ENCODE results near the gene SETBP1.

The SETBP1 gene

DNA sequence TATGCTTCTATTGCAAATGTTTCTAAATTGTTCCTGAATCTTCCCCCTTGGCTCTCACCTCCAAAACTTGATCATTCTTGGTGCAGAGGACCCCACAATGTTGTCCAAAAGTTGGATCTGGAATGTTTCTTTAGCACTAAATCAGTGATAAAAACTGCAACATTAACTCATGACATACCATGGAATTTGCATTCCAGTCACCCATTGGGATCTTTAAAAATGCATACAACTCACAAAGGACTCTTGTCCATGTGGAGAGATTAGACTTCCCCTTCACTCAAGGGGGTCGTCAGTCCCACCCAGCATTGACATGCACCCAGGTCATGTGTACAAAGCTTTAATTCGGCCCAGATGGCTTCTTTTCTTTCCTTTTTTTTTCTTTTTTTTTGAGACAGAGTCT, 169.3 kb downstream of the SETBP1 start:
- no peak for DNase-seq

DNA sequence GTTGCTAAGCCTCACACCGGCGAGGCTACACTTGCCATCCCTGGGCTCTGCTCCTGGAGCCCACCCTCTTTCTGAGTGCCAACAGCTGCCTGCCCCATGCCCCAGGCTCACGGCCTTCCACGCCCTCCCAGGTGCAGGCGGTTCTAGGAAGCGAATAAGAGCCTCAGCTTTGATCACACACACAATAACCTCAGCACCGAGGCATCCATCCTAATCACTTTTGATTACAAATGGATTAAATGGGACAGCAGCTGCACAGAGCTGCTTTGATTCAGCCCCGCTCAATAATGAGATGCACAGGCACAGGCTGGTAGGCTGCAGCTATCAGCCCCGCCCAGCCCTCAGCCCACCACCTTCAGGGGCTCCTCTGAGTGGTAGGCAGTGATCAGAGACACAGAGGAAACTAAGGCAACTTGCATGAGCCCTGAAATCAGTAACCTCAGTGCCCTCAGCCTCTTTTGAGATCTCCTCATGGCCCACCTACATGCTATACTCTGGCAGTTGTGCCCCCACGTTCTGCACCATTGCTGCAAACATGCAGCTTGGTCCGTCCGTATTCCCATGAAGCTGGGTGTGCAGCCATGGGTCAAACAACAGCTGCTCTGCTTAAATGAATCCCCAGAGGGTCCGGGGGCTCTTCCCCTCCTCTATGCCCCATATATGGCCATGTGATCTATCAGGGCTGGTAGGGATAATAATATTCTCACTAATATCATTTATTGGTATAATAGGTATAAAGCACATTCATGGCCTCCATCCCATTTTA, 171.4 kb downstream of the SETBP1 start:
- DNase-seq, result no peak

DNA sequence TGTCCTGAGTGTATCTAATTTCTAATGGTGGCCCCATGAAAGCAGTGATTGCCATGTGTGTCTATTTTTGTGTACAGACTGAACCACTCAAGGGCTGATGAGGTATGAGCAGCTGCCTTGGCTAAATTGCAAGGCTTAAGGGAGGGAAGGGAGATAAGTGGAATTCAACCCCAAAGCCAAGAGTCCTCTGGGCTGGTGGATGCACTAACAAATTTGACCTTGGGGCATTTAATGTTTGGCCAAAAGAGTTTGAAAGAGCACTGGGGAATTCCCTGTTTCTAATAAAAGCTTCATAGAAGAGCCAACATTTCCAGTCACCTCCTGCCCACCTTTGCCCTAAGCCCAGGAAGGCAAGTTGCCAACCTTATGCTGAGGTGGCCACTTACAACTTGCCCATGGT, 172.1 kb downstream of the SETBP1 start:
- DNase-seq, result no peak

DNA sequence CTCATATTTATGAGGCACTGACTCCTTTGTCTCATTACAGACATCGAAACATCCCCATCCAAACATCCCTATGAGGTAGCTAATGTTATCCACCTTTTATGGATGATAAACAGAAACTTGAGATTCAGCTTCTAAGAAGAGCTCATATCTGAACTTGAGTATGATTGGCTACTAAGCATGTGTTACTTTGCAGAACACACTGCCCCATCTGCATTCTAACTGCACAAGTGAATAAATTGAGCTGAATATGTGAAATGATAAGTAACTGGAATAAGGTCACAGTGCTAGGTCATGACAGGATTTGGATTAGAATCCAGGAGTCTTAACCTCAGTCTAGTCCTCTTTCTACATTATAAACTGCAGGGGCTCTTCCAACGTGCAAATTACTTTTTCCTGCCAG, 172.7 kb downstream of the SETBP1 start:
- no peak for DNase-seq

DNA sequence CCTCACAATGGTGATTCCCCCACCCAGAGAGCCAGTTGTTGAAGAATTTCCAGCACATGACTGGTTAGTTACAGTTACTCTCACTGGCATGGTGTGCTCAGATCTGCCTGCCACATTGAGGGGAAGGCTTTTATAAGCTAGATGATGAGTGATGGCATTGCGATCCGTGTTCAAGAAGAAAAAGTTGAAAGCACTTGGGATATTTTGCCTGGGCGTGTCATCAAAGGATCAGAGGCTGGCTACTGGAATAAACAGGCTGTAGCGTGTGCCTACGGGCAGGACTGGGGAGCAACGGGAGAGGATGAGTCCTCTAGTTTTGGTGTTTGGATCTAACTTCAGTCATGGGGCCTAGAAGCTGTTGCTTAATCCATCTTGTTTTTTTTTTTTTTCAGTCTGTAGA, 175.0 kb downstream of the SETBP1 start:
- DNase-seq, result no peak

DNA sequence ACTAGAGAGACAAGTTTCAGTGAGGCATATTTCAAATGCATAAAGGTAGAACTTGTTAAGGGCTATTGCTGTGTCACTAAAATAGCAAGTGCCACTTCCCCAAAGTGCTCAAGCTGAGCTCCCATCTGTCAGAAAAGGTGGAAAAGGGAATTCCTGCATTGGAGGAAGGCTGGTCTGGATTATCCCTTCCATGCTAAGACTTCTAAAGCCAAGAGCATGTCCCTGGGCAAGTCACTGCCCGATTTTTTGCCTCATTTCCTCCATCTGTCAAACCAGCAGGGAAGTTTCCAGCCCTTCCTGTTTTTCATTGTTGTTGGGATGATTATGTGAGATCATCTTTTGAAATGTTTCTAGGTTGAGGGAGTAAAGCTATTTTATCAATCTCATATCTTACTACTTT, 175.5 kb downstream of the SETBP1 start:
- DNase-seq, result no peak

DNA sequence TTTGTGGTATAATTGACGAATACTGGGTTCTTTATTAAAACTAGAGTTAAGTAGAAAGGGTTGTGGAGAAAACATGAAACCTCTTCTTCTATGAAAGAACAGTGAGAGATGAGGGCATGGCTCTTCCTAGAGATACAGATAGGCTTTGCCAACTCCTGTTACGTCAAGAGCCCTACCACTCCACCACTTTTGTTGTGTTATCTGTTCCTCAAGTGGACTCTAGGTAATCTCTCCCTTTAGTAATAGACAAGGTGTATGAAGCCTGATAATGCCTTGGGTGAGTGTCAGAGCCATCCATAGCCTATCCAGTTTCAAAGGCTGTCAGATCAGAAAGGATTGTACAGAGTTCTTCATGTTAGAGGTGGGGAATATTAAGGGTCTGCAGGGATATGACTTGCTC, 176.4 kb downstream of the SETBP1 start:
- no peak for DNase-seq

DNA sequence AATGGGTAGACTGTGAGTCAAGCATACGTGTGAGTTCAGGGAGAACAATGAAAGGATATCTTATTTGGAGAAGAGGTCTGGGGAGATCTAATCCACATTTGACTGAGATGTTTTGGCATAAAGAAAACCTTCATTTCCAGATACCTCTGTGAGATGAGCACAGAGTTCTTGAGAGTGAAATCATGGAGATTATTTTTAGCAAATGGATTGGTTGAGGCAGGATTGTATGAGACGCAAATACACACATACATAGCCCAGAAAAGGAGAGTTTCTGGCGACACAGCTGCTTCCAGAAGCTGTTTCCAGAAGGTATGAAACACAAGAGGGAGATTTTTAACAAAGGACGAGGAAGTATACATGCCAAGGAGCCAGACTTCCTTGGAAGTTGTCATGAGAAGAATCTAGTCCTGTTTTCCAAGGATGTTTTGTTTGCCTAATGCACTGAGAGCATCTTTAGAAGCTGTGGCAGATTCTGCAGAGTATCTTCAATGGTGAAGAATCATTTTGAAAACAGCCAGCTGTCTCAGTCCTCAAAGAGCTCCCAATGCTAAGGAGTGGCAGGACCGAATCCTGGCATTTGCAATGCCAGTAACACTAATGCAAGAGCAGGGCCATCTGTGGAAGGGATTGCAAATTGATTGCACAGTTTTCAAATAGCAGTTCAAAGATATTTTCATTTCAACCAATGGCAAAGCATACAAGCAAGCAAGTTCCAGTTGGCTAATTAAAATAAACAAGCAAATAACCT, 177.2 kb downstream of the SETBP1 start:
- no peak for DNase-seq

DNA sequence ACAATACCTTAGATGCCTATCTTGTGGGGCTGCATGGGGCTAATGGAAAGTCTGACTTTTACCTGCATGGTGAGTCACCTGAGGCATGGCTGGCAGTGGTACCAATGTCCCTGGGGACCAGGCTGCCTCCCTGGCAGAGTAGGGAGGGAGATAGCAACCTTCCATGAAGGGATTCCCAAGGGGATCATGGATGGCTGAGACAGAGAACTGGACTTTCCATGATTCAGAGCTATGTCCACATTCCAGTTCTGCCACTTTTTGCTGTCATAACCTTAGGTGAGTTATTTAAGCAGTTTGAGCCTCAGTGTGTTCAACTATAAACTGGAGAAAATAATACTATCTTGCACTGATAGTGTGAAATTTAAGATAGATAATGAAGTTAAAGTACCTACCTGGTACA, 178.6 kb downstream of the SETBP1 start:
- DNase-seq, result no peak

DNA sequence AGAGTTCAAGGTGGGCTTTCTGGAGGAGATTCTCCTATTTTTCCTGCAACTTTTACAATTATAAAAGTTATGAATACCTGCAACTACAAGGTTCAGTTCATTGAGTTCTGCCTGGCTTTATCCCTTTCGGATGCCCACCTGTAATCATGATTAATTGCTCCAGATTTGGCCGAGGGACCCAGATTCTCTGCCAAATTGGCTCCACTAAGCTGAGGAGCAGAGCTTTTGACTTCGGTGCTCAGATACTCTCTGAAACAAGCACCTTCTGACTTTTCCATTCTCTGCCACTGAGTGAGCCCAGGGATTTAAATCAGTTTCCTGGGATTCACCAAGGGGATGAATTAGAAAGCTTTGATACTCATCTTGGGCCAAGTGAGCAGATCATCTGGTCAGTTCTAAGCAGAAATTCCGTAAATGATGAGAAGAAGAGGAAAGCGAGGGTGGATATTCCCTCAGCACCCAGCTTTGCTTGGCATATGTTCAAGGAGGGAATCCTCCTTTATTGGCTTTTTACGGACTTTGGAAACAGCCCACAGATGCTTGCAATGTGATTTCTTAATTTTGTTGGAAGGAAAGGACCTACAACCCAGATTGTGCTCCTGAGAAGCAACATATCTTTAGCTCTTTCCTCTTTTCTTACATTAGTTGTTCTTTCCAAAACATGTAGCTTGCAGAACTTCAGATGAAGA, 179.2 kb downstream of the SETBP1 start:
- DNase-seq, result no peak

DNA sequence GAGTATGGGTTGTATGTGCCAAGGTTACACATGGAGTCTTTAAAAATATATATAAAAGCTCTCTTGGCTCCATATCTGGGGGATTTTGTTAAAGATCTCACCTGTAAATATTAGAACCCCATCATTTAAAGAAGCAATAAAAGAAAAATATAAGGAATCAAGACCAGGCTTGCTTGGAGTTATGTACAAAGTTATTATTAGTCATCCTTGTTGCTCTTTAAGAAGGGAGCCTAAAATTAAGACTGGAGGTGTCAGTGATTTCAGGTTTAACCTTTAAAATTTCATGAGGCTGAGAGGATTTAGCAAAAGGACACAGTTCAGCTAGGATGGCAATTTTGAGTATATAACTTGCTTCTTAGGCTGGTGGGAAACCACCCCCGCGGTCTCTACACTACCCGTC, 181.4 kb downstream of the SETBP1 start:
- no peak for DNase-seq

DNA sequence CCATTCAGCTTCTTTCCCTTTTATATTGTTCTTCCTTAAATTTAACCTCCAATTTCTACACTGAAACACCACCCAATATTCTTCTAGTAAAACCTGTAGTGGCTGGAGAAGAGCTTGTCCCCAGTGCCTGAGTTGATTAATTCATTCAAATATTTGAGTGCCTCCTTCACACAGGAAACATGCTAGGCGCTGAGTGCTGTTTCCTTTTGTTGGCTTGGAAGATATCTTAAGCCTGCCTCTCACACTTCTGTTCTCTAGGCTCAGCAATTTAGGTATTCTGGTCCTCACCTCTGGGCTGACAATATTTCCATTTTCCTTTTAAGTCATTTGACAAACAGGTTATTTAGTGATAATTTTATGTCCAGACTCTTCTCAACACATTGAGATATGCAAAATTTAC, 185.4 kb downstream of the SETBP1 start:
- no peak for DNase-seq

DNA sequence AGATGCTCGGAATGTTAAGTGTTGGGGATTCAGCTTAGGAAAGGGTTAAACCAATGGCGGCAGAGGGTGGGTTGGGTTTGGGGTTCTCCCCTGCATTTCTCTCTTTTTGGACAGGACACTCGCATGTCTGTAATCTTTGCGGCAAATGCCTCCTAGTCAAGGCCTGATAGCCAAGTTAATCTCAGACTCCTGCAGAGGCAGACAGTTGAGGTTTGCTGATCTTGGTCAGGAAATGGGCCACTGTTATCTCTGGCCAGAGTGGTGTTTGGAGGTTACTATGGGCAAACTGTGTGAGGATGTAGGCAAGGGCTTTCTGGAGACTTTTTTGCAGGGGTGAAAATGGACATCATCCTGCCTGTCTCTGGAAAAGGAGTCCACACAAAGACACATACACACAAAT, 188.8 kb downstream of the SETBP1 start:
- no peak for DNase-seq

DNA sequence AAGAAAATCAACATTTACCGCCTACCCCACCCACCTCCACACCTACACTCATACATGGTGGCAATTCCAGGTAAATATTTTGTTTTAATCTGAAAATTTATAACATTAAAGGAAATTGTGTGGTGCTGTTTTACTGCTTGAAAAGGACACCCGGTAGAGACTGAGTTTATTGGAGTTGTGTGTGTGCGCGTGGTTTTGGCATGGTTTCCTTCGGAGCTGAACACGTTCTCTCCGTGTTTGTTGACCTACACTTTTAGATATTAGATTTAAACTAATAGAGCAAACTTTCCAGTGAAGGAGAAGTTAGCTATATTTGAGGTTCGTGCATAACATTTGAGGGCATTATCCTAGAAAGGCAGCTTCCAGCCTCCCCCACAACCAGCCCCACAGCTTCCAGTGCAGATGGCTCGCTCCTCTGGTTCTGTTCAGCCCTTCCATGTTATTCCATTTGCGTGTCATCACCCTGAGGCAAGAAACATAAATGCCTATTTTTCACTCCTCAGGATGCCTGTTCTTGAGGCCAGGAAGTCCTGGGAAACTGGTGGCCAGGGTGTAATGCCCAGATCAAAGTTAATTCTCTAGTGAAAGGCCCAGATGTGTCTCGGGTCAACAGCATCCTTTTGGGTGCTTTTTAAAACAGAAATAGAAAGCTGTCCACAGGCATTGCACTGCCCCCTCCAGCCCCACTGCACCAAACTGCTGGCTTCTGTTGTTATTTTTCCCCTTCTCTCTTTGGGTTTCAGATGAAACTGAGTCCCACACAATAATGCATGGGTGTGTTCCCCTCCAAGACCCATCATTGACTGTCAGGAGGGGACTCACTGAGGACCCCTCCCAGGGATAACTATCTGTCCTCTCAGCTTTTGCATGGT, 190.2 kb downstream of the SETBP1 start:
- DNase-seq, result no peak

DNA sequence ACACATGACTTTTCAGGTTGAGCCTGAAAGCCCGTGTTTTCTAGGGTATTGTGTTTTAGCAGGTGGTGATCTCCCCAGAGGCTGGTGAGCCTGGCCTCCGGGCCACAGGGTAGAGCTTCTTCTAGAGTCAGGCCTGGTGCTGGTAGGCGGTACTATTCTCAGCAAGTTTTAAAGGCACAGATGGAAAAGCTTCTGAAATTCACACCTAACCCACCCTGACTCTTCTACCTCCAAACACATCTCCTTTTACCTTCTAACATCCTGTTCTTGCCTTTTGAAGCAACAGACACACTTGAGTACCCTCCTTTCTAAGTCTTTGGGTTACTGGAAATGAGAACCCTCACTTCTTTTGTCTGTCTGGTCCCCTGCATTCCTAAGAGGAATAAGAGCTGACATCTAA, 191.1 kb downstream of the SETBP1 start:
- no peak for DNase-seq

DNA sequence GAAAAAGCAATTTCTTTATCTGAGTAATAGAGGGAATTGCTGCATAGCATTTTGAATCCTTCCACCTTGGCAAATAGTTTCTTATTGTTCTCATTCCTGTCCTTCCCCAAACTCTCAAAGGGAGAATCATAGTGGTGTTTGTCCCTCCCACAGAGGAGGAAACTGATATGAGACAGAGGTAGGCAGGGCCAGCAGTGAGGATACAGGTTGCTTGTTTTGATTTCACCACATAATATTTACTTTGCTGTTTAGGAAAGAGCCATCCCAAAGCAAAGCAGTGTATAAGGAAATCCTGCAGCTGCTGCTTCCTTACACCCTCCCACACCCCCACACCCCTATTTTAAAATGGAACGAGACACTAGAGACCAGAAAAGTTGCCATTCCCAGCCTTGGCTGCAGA, 195.3 kb downstream of the SETBP1 start:
- DNase-seq, result no peak

DNA sequence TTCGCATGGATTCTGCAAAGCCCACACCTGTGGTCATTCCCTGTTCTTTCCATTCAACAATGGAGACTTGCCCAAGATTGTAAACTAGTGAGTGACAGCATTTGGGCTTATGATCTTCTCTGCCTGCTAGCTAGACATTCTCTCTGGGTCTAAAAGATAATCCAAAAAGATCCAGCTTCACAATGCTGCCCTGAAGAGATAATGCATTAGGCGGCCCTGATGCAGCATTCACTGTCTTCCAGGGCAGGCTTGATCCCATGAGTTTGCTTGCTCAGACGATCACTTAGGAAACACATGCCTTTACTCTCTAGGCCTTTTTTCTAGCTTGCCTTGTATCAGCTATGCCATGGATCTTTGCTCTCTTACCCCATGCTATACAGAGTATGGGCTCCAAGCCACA, 196.1 kb downstream of the SETBP1 start:
- no peak for DNase-seq

DNA sequence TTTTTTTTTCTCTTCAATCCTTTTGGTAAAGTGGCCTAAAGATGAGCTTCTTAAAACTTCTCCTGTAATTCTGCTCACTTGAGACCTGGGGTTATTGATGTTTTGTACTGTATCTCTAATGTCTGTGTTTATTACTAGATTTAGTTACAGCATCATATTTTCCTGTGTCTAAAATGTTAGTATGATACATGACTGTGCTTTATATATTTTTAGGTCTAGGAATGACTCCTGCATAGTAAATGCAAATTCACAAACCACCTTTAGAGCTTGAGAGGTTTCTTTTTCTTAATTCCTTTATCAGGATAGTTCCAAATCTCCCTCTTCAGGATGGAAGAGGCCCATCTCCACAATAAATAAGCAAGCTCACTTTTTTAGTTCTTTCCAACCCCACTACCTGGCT, 197.6 kb downstream of the SETBP1 start:
- DNase-seq, result no peak

DNA sequence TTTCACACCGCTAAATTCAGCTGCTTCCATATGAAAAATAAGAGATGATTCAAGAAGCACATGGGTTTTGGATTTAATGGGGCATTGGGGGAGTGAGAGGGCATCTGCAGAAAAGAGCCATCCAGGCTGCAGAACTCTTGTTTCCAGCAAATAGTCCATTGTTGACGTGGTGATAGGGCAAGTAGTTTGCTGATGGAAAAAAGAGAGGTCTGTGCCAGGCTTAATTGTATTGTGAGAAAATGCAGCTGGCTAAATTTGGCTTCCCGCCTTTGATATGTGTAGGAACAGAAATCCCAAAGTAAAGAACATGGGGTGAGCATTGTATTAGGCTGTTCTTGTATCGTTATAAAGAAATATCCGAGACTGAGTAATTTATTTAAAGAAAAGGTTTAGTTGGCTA, 199.5 kb downstream of the SETBP1 start:
- no peak for DNase-seq

DNA sequence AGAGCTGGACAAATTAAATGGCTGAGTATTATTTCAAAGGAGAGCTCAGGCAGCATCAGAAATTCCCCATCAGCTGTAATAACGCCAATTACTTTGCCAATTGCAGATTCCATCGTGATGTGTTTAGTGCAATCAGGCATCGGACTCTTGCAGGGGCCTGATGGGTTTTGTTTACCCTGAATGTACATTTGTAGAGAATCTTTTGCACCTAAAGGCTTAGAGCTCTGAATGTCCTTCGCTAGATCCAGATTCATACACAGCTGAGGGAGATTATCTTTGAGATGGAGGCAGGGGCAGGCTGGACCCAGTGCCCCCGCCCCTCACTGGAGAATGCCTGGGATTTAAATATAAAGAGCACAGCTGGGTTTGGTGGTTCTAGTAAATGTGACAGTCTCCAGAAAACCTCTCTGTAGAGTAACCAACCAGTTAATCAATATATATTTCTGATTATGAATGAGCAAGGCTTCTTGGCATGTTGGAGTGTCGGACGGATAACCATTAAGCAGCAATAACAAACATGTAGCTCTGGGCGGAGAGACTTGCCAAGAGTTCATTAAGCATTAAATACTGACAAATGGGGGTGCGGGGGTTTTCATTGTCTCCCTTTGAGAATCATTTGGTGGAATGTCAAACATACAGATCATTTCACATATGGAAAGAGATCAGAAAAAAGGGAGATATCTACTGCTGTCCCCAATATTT, 200.9 kb downstream of the SETBP1 start:
- no peak for DNase-seq

DNA sequence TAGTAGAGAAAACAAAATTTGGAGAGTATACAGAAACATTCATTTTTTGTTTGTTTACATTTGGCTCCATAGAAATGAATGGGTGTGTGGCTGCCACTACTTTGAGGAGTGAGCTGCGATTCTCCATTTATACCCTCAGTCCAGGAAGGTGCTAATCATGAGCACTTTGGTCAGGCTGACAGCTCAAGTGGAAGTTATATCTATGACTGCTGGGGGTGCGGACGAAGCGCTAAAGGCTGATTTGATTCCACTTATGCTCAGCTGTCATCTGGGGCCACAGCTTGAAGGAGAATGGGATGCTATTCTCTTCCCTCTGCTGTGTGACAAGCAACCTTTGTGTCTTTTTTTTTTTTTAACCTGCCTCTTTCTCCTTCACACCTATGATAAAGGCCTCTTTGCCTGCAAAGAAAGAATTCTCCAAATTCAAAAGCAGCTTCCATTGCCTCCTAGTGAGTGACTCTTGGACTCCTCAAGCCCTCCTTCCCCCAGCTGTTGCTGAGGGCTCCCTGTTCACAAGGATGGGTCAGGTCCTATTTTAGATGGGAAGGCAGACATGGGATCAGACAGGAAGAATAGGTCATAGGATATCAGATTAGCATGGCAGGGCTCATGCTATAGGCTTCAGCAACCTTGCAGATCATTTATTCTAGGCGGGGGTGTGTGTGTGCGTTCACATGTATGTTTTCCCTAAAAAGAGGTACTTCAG, 201.6 kb downstream of the SETBP1 start:
- no peak for DNase-seq

DNA sequence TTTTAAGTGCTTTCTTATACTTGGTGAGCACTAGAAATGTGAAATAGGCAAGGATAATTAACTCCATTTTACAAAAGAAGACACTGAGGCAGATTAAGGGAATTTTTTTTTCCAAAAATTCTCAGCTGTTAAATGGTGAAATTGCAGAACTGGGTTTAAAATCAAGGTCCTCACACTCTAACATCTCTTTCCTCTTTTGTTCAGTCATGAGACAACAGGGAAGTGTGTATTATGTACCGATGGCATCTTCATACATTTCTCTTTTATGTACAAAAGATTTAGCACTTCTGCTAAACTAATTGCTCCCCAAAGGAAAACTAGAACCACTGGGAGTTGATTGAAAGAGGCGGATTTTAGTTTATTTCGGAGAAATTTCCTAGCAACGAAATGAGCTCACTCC, 203.0 kb downstream of the SETBP1 start:
- no peak for DNase-seq

Measured in NCI-H1930 (cell line).